Glomerular visceral epithelial cell (primary cell): ENCODE data around the gene HMCN1.
A peak's percentile ranks its signal among the peaks of the same experiment; 100 is the strongest.

Experiments used
- DNase-seq: peaks from one replicate; pipeline ENCODE4 v3.0.0-alpha.2; 2016; ENCODE audit errors: extremely low spot score

HMCN1 gene

DNA sequence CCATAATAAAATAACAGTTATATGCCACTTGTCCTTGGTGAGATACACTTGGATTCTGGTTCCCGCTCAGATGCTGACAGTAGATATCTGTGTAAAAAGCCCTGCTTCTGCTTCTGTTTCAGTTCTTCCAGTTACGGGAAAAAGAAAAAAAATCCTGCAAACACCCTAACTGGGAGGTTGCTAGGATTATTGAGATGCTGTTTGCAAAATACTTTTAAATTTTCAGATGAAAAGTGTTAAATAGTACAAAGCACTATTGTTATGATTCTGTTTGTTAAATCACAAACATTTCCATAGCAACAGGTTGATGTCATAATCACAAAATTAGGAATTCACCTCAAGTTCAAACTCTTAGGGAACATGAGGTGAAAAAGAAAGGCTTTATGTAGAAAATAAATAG is 232.3 kb downstream of the HMCN1 start:
- no peak for DNase-seq

GRCh38 chr1:185969028-185969427 is 234.8 kb downstream of the HMCN1 start:
- DNase-seq = no peak

DNA sequence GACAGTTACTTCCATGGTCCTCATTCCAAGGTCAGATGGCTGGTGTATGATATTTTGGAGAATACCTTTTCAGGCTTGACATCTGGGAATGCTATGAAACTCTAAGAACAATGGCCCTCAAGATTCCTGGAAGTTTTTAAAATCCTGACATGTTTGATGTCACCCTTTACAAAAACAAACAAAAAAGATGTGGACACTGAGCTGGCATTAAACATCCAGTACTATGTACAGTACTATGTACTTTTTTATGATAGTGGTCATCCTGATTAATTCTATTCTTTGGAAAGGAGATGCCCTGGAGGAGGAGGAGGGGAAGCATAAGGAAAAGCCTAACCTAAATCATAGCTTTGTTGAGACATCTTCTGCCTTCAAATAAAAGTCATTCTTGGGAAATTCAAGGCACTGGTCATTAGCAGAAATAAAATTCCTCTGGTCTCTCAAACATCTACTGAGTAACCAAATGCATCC is 235.4 kb downstream of the HMCN1 start:
- DNase-seq = no peak

DNA sequence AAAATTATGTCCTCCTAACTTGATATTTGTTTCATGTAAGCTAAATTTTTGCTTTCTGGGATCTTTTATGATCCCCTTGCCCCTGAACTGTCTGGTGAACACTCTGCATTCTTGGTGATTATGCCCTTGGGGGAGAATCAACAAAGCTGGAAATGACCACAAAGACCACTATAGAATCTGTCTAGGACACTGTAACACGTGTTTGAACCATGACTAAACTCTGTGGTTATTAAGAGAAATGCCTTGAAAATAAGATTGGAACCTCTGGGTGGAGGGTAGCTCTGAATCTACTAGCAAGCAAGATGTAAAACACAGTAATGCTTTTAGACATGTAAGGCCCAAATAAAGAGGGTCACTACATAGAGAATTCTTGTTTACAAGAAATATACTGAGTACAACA is 237.5 kb downstream of the HMCN1 start:
- DNase-seq = peak; percentile 90

DNA sequence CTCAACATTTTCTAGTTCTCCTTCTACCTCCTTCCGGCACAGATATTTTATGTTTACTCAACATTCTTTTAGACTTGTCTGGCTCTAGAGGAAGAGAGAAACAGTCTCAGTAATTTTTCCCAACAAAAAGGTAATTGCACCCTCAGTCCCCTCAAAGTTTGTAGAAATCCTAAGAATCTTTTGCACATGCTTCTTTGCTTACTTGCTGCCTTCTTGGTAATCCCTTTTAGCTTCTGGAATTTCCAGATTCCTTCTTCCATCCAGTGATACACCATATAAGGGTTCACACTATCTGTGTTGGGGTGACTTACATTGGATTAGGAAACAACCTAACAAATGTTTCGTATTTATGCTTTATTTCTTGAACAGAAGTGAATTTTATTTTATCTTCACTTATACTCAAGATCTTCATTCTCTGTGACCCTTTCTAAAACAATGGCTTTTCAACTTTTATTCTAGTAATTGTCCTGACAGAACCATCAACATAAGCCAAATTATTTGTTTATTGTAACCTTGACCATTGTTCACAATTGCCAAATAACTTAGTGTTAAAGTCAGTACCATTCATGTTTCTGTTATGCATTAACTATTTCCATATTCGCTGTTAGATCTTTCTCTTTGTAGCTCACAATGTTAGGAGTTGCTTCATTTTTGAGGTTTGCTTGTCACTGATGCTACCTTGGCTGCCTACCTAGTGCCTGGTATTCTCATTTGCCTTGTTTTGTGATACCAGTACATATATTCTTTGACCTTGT is 238.1 kb downstream of the HMCN1 start:
- peak; percentile 38 for DNase-seq

GRCh38 chr1:185973645-185974044 is 239.5 kb downstream of the HMCN1 start:
- peak; percentile 92 for DNase-seq

GRCh38 chr1:185974367-185975170 is 240.4 kb downstream of the HMCN1 start:
- DNase-seq = no peak

- no peak for DNase-seq
Measured at GRCh38 chr1:185980891-185981290, 246.7 kb downstream of the HMCN1 start.

DNA sequence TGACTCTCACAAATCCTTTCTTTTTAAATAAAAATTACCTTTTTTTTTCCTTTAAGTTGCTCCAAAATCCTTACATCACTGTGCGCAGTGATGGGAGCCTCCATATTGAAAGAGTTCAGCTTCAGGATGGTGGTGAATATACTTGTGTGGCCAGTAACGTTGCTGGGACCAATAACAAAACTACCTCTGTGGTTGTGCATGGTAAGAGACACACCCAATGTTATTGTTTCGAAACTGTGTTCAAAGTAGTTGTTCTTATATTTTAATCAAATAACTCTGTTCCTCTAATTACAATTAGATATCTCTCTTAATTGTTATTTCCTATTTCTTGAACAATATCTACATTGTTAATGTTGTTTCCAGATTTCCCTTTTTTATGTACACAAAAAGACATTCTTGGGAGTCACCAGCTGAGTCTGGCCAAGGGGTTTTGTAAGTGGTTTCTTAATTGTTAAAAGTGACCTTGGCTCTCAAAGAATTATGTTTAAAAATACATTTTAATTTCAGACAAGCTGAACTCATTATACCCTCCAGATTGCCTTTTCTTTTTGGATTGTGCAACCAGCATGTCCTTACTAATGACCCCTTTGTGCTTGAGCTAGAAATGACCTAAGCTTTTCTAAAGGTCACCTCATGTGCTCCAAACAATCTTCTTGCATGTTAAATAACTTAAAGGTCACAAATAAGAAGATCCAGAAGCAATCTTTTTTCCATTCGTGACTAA is 250.1 kb downstream of the HMCN1 start:
- no peak for DNase-seq

DNA sequence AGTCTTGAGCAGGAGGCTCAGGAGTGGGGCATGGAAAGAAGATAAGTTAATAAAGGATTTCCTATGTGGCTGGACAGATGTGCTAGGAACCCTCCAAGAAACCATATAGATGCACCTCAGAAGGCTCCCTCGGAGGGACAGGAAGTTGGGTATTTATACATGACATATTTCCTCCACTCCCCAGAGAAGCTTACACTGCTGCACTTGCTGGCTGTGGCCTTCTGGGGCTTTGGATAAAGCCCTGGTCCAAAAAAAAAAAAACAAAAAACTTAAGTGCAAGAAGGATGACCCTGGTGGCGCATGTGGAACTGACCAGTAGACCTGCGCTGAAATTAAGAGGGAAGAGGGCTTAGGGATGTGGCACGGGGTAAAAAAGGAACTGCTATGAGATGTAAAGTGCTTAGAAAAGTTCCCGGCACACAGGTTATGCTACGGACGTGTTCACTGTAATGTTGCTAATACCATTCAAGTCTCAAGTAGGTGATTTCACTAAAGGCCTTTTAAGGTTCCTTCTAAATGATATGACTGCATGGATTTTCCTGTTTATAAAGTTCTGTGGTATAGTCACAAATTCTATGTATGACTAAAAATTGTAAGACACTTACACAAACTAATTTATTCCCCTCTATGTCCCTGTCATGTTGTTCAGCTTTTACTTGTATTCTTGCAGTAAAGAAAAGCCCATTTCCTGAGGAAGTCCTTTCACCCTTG is 253.6 kb downstream of the HMCN1 start:
- DNase-seq = no peak

- DNase-seq = no peak
Measured at GRCh38 chr1:185990565-185990964, 256.4 kb downstream of the HMCN1 start.

- DNase-seq = no peak
Measured at GRCh38 chr1:185991266-185991665, 257.1 kb downstream of the HMCN1 start.

DNA sequence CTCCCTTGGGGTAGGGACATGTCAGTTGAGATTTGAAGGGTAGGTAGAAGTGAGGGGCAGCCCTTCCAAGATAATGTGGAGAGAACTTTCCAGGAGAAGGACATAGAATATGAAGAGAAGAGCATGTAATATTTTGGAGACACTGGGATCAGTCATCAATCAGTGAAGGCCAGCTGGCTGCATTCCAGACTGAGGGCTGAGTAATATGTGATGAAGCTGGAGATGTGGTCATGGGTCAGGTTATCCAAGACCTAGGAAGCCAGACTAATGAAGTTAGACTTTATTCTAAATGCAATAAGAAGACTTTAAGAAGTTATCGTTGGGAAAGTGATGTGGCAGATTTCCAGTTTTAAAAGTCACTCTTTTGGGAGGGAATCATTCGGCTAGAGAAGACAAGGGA is 262.0 kb downstream of the HMCN1 start:
- peak; percentile 88 for DNase-seq

- no peak for DNase-seq
Measured at GRCh38 chr1:185998391-185998790, 264.2 kb downstream of the HMCN1 start.

DNA sequence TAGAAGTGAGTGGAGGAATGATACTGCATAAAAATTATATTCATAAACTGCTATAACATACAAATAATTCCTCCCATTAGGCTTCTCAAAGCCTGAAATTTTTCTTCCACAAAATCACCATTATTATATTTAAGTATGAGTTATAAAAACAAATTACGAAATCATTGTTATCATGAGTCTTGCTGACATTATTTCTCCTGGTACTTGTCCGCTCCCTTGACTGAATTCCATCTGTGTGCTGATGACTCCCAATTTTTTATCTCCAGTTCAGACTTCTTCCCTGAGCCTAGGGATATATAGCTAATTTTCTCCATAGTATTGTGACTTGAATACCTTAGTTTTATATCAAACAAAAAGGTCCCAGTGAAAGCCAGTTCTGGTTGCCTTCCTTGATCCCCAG is 268.2 kb downstream of the HMCN1 start:
- no peak for DNase-seq

GRCh38 chr1:186009039-186009737 is 275.0 kb downstream of the HMCN1 start:
- no peak for DNase-seq

DNA sequence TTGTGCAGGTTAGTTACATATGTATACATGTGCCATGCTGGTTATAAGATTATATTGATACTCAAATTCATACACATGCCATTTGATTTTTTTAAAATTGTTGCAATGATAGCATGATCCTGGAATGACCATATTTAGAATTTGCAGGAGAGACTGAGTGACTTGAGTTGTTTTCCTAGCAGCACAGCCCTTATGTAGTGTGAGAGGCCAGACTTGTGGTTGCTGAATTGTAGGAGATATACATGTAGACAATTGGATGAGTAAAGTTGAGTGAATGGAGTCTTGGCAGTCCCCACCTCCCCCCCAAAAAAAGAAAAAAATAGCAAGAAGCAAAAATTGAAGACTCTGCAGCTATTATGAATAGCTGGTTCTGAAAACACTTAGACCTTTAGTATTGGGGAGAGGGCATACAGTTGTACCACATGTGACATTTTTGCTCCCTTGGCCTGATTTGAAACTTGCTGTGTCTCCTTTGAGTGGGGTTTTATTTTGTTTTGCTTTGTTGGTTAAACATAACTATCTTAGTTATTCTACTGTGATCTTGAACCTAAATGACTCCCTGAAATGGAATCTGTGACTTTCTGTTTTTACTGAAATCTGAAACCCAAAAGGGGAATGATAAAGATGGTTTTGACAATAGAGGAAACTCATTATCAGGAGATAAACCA is 280.3 kb downstream of the HMCN1 start:
- DNase-seq = no peak

GRCh38 chr1:186016856-186017255 is 282.7 kb downstream of the HMCN1 start:
- peak; percentile 19 for DNase-seq

- DNase-seq = no peak
Measured at GRCh38 chr1:186022184-186022583, 288.0 kb downstream of the HMCN1 start.

GRCh38 chr1:186026946-186027345 is 292.8 kb downstream of the HMCN1 start:
- DNase-seq = no peak

- DNase-seq = no peak
Measured at GRCh38 chr1:186027621-186028020, 293.4 kb downstream of the HMCN1 start.
